Measurements from ENCODE around the gene RASSF1. TPM values are rescaled to one million over a fixed set of nuclear protein-coding genes. Genes with fewer than 3 reads are reported as not detected.

Gene RASSF1
- total and polyA plus RNA-seq, 10 of the 15 experiments (the other 5 are each of a cell fraction or from before 2014, with no cell fraction given), result 4.4 to 59.6 (median 37.2) TPM

DNA sequence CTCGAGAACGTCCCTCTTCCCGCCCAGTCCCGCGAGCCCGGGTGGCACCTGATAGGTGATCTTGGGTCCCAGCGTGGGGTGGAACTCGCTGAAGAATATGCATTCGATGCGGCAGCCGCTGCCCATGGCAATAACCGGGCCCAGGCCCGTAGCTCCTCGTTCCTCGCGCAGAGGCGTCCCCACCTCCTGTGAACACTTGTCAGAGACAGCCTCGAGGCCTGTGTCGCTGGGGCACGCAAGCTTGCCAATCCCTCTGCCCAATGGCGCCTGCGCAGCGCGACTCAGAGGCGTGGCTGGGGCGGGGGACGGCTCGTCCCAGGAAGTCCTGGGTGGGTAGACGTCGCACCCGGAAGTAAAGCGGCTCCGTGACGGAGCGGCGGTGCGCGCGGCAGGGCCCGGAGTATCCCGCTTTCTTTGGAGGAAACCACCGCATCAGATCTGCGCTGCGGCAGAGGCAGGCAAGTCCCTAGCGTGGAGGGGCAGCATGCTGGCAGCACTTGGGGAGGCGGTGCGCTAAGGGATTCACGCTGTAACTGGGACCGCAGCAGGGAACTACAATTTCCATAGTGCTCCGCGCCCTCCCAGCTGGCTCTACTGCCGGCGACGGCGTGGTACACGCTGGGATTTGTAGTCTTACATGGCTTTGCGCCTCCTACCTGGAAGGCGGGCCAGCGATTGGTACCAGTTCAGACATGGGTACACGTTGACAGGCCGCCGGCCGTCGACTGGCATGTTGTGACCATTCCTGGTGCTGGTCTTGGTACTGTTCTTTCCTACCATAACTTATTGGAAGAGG, 10.1 kb upstream of the RASSF1 start, which contains the start of the genes CYB561D2 and NPRL2 (continued):
- TF ChIP-seq HDAC2 (IDR thresholded peaks at IDR 0.05), result no peak
- TF ChIP-seq, protein P1, sequence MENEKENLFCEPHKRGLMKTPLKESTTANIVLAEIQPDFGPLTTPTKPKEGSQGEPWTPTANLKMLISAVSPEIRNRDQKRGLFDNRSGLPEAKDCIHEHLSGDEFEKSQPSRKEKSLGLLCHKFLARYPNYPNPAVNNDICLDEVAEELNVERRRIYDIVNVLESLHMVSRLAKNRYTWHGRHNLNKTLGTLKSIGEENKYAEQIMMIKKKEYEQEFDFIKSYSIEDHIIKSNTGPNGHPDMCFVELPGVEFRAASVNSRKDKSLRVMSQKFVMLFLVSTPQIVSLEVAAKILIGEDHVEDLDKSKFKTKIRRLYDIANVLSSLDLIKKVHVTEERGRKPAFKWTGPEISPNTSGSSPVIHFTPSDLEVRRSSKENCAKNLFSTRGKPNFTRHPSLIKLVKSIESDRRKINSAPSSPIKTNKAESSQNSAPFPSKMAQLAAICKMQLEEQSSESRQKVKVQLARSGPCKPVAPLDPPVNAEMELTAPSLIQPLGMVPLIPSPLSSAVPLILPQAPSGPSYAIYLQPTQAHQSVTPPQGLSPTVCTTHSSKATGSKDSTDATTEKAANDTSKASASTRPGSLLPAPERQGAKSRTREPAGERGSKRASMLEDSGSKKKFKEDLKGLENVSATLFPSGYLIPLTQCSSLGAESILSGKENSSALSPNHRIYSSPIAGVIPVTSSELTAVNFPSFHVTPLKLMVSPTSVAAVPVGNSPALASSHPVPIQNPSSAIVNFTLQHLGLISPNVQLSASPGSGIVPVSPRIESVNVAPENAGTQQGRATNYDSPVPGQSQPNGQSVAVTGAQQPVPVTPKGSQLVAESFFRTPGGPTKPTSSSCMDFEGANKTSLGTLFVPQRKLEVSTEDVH (IDR thresholded peaks at IDR 0.05; ENCODE audit: low read depth, partially characterized antibody), result peak; percentile 76
- peak; percentile 72 for TF ChIP-seq MXI1 (IDR thresholded peaks at IDR 0.05; ENCODE audit: low read depth, low read length)
- TF ChIP-seq HDGF (IDR thresholded peaks at IDR 0.05), result peak; percentile 59; the same call in 1 of the 2 replicates
- peak; percentile 53; the same call in 1 of the 2 replicates for TF ChIP-seq ESRRA (IDR thresholded peaks at IDR 0.05; ENCODE audit: low read length)
- TF ChIP-seq, protein P2, sequence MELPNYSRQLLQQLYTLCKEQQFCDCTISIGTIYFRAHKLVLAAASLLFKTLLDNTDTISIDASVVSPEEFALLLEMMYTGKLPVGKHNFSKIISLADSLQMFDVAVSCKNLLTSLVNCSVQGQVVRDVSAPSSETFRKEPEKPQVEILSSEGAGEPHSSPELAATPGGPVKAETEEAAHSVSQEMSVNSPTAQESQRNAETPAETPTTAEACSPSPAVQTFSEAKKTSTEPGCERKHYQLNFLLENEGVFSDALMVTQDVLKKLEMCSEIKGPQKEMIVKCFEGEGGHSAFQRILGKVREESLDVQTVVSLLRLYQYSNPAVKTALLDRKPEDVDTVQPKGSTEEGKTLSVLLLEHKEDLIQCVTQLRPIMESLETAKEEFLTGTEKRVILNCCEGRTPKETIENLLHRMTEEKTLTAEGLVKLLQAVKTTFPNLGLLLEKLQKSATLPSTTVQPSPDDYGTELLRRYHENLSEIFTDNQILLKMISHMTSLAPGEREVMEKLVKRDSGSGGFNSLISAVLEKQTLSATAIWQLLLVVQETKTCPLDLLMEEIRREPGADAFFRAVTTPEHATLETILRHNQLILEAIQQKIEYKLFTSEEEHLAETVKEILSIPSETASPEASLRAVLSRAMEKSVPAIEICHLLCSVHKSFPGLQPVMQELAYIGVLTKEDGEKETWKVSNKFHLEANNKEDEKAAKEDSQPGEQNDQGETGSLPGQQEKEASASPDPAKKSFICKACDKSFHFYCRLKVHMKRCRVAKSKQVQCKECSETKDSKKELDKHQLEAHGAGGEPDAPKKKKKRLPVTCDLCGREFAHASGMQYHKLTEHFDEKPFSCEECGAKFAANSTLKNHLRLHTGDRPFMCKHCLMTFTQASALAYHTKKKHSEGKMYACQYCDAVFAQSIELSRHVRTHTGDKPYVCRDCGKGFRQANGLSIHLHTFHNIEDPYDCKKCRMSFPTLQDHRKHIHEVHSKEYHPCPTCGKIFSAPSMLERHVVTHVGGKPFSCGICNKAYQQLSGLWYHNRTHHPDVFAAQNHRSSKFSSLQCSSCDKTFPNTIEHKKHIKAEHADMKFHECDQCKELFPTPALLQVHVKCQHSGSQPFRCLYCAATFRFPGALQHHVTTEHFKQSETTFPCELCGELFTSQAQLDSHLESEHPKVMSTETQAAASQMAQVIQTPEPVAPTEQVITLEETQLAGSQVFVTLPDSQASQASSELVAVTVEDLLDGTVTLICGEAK (IDR thresholded peaks at IDR 0.05; ENCODE audit: borderline replicate concordance), result peak; percentile 95
- TF ChIP-seq NFYB (IDR thresholded peaks at IDR 0.05; ENCODE audit: insufficient read depth, low read depth, low read length), result no peak
- TF ChIP-seq KLF5 (IDR thresholded peaks at IDR 0.05; ENCODE audit: partially characterized antibody), result no peak
- TF ChIP-seq, protein P3, sequence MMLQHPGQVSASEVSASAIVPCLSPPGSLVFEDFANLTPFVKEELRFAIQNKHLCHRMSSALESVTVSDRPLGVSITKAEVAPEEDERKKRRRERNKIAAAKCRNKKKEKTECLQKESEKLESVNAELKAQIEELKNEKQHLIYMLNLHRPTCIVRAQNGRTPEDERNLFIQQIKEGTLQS (IDR thresholded peaks at IDR 0.05; ENCODE audit: borderline replicate concordance, extremely low read depth, low read depth, low read length), result peak; percentile 77; the same call in 1 of the 2 replicates
- TF ChIP-seq POU2F2 (IDR thresholded peaks at IDR 0.05; ENCODE audit: borderline replicate concordance, low read depth, low read length), result peak; percentile 69; the same call in 1 of the 3 replicates
- no peak for TF ChIP-seq FOS (IDR thresholded peaks at IDR 0.05; ENCODE audit: borderline replicate concordance, extremely low read depth, insufficient read length)
- TF ChIP-seq, protein P4, sequence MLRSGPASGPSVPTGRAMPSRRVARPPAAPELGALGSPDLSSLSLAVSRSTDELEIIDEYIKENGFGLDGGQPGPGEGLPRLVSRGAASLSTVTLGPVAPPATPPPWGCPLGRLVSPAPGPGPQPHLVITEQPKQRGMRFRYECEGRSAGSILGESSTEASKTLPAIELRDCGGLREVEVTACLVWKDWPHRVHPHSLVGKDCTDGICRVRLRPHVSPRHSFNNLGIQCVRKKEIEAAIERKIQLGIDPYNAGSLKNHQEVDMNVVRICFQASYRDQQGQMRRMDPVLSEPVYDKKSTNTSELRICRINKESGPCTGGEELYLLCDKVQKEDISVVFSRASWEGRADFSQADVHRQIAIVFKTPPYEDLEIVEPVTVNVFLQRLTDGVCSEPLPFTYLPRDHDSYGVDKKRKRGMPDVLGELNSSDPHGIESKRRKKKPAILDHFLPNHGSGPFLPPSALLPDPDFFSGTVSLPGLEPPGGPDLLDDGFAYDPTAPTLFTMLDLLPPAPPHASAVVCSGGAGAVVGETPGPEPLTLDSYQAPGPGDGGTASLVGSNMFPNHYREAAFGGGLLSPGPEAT (IDR thresholded peaks at IDR 0.05; ENCODE audit: low read depth), result peak; percentile 42; the same call in 1 of the 2 replicates
- 0 out of 2 replicates have a peak, but pooled peaks have one; percentile 24 for TF ChIP-seq CBFB (IDR thresholded peaks at IDR 0.05; ENCODE audit: low read depth)
- no peak for TF ChIP-seq SMC3 (IDR thresholded peaks at IDR 0.05; ENCODE audit: borderline replicate concordance, low read length)
- 0 out of 2 replicates have a peak, but pooled peaks have one; percentile 43 for TF ChIP-seq TBL1XR1 (IDR thresholded peaks at IDR 0.05; ENCODE audit: low read depth, low read length)

All from GM12878 (cell line).